ENCODE measurements around the gene PARD3.

DNA sequence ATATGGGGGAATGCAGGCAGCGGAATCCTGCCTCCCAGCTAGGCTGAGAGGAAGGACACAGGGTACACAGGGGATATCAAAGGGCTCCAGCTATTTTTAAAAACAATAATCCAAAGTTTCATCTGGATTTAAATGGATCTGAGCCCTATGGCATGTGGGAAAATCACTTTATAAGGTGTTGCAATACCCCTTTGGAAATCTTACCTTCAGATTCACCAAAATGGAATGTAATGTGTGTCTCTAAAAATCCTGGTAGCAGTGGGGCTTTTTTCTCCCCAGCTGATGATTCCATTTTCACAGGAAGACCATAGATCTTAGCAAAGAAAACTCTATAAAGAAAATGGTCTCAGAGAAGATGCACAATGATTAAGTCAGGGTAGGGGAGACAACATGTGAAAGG lies 722.2 kb downstream of the PARD3 start:
- TF ChIP-seq, protein P1, sequence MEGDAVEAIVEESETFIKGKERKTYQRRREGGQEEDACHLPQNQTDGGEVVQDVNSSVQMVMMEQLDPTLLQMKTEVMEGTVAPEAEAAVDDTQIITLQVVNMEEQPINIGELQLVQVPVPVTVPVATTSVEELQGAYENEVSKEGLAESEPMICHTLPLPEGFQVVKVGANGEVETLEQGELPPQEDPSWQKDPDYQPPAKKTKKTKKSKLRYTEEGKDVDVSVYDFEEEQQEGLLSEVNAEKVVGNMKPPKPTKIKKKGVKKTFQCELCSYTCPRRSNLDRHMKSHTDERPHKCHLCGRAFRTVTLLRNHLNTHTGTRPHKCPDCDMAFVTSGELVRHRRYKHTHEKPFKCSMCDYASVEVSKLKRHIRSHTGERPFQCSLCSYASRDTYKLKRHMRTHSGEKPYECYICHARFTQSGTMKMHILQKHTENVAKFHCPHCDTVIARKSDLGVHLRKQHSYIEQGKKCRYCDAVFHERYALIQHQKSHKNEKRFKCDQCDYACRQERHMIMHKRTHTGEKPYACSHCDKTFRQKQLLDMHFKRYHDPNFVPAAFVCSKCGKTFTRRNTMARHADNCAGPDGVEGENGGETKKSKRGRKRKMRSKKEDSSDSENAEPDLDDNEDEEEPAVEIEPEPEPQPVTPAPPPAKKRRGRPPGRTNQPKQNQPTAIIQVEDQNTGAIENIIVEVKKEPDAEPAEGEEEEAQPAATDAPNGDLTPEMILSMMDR (IDR thresholded peaks at IDR 0.05), result no peak
- TF ChIP-seq POLR2A (IDR thresholded peaks at IDR 0.05), result no peak

Measured in Peyer's patch (tissue), 4 donors.